HG03135 (cell line): ENCODE data around the gene PRSS37.

Experiments
- ATAC-seq: cut with Tn5 transposase; IDR thresholded peaks from one replicate; pipeline ENCODE4 v1.9.1; 2021; ENCODE audit warnings: mild to moderate bottlenecking, moderate library complexity; ENCODE audit not compliant: unreplicated experiment

The PRSS37 gene

GRCh38 chr7:141789917-141790316, 51.4 kb downstream of the PRSS37 start, which contains the start of gene TAS2R5:
Gene TAS2R5, plus strand, starts transcription at chr7:141790217. Its CDS starts 145 bp downstream, at chr7:141790362.
- no peak for ATAC-seq

- ATAC-seq = no peak
Measured at GRCh38 chr7:141788296-141788695, 53.0 kb downstream of the PRSS37 start.
